RKO (cell line): ENCODE results near the gene TSPYL4.

Experiments
- DNase-seq: peaks from one replicate; pipeline ENCODE4 v3.0.0-alpha.2; 2016; ENCODE audit warnings: low spot score

Gene TSPYL4

GRCh38 chr6:116271149-116271708 is 17.4 kb upstream of the TSPYL4 start:
- DNase-seq = no peak

- DNase-seq = peak; percentile 93
These were observed 14.9 kb upstream of the TSPYL4 start for GRCh38 chr6:116268589-116269293.

- DNase-seq = peak; percentile 36
These were observed 14.1 kb upstream of the TSPYL4 start for GRCh38 chr6:116267836-116268588.

GRCh38 chr6:116266803-116267202 is 12.9 kb upstream of the TSPYL4 start:
- peak; percentile 74 for DNase-seq

- DNase-seq = peak; percentile 60
These were observed 11.4 kb upstream of the TSPYL4 start for GRCh38 chr6:116265041-116265829.

GRCh38 chr6:116263353-116263752 is 9.5 kb upstream of the TSPYL4 start:
- DNase-seq = no peak

GRCh38 chr6:116258520-116258919 is 4.6 kb upstream of the TSPYL4 start:
- no peak for DNase-seq

- DNase-seq = no peak
These were observed 2.8 kb upstream of the TSPYL4 start for GRCh38 chr6:116256694-116257093.

GRCh38 chr6:116255246-116255800 is 1.4 kb upstream of the TSPYL4 start:
- peak; percentile 55 for DNase-seq

- peak; percentile 23 for DNase-seq
These were observed 602 bp upstream of the TSPYL4 start for GRCh38 chr6:116254297-116255056.

- DNase-seq = no peak
These were observed 729 bp downstream of the TSPYL4 start for GRCh38 chr6:116253188-116253504.

GRCh38 chr6:116251568-116252384 is 2.1 kb downstream of the TSPYL4 start:
- DNase-seq = peak; percentile 57

- DNase-seq = no peak
These were observed 5.3 kb downstream of the TSPYL4 start for GRCh38 chr6:116248577-116248976.

- no peak for DNase-seq
These were observed 6.6 kb downstream of the TSPYL4 start for GRCh38 chr6:116247285-116247684.

- DNase-seq = no peak
These were observed 7.8 kb downstream of the TSPYL4 start for GRCh38 chr6:116246089-116246488.

- no peak for DNase-seq
These were observed 9.6 kb downstream of the TSPYL4 start for GRCh38 chr6:116244284-116244683.

- DNase-seq = no peak
These were observed 14.0 kb downstream of the TSPYL4 start for GRCh38 chr6:116239856-116240255.

GRCh38 chr6:116239256-116239655 is 14.6 kb downstream of the TSPYL4 start:
- no peak for DNase-seq

GRCh38 chr6:116238083-116238482 is 15.8 kb downstream of the TSPYL4 start:
- no peak for DNase-seq

- DNase-seq = no peak
These were observed 19.2 kb downstream of the TSPYL4 start for GRCh38 chr6:116234689-116235088.
